Measurements from ENCODE around the gene SLC35F4.

Gene SLC35F4

GRCh38 chr14:57617510-57617909 is 248.4 kb downstream of the SLC35F4 start:
- no peak for DNase-seq (ENCODE audit: low read depth)

GRCh38 chr14:57612946-57613345 is 252.9 kb downstream of the SLC35F4 start:
- no peak for DNase-seq (ENCODE audit: low read depth)

GRCh38 chr14:57611555-57612075 is 254.3 kb downstream of the SLC35F4 start:
- no peak for DNase-seq (ENCODE audit: low read depth)

- no peak for DNase-seq (ENCODE audit: low read depth)
Observed at GRCh38 chr14:57610631-57611030, 255.3 kb downstream of the SLC35F4 start.

- no peak for DNase-seq (ENCODE audit: low read depth)
Observed at GRCh38 chr14:57609192-57610075, 256.5 kb downstream of the SLC35F4 start.

- DNase-seq (ENCODE audit: low read depth) = no peak
Observed at GRCh38 chr14:57607086-57607485, 258.8 kb downstream of the SLC35F4 start.

- DNase-seq (ENCODE audit: low read depth) = no peak
Observed at GRCh38 chr14:57583396-57583795, 282.5 kb downstream of the SLC35F4 start.

- DNase-seq (ENCODE audit: low read depth) = no peak
Observed at GRCh38 chr14:57582746-57583145, 283.1 kb downstream of the SLC35F4 start.

- DNase-seq (ENCODE audit: low read depth) = no peak
Observed at GRCh38 chr14:57578801-57579200, 287.1 kb downstream of the SLC35F4 start.

GRCh38 chr14:57576498-57576897 is 289.4 kb downstream of the SLC35F4 start:
- DNase-seq (ENCODE audit: low read depth) = no peak

GRCh38 chr14:57575482-57575881 is 290.4 kb downstream of the SLC35F4 start:
- DNase-seq (ENCODE audit: low read depth) = no peak

- no peak for DNase-seq (ENCODE audit: low read depth)
Observed at GRCh38 chr14:57574617-57575288, 291.1 kb downstream of the SLC35F4 start.

GRCh38 chr14:57573173-57573572 is 292.7 kb downstream of the SLC35F4 start:
- DNase-seq (ENCODE audit: low read depth) = no peak

- no peak for DNase-seq (ENCODE audit: low read depth)
Observed at GRCh38 chr14:57568554-57568953, 297.3 kb downstream of the SLC35F4 start.

GRCh38 chr14:57567220-57567619 is 298.7 kb downstream of the SLC35F4 start:
- DNase-seq (ENCODE audit: low read depth) = no peak

- DNase-seq (ENCODE audit: low read depth) = no peak
Observed at GRCh38 chr14:57560681-57561080, 305.2 kb downstream of the SLC35F4 start.

GRCh38 chr14:57559576-57559975 is 306.3 kb downstream of the SLC35F4 start:
- DNase-seq (ENCODE audit: low read depth) = no peak

- DNase-seq (ENCODE audit: low read depth) = no peak
Observed at GRCh38 chr14:57549765-57550420, 316.0 kb downstream of the SLC35F4 start.

GRCh38 chr14:57549016-57549564 is 316.8 kb downstream of the SLC35F4 start:
- no peak for DNase-seq (ENCODE audit: low read depth)

GRCh38 chr14:57547131-57547530 is 318.8 kb downstream of the SLC35F4 start:
- DNase-seq (ENCODE audit: low read depth) = no peak

- no peak for DNase-seq (ENCODE audit: low read depth)
Observed at GRCh38 chr14:57533214-57533613, 332.7 kb downstream of the SLC35F4 start.

- no peak for DNase-seq (ENCODE audit: low read depth)
Observed at GRCh38 chr14:57530571-57530970, 335.3 kb downstream of the SLC35F4 start.

Measured in activated T-helper 9 cell treated with anti-CD3 and anti-CD28 coated beads, Interleukin-2, amount 50 U/mL, for 16 hours (primary cell).